ENCODE results near the gene DHX35. TPM values are rescaled to one million over a fixed set of nuclear protein-coding genes. Genes with fewer than 3 reads are reported as not detected.

DHX35 gene
- total RNA-seq, 6 donors from 2014 or later, result 9.6 to 40.9 (median 12.0) TPM

DNA sequence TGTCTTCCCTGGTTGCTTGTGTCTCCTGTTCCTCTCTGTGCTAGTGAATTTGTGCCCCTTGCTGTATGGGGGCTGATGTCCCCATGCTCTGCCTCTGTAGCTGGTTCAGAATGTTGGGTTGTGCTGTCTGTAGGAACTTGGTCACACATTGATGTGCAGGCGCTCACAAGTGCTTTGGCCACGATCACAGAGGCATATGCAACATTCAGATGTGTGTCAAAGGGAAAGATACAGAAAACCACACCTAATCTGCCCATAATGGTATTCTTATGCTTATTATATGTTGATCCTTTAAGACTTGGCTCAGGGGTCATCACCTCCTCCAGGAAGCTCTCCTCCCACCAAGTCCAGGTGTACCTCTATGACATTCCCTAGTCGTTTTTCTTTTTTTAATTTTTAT, 17.1 kb upstream of the DHX35 start:
- Histone ChIP-seq H3K4me1 (no peaks in the 10 kb centered on the region), H3K9me3 (no peaks in the 10 kb centered on the region), H3K27ac (no peak overlapping the region), H3K27me3 (no peaks in the 10 kb centered on the region), H3K36me3 (no peaks in the 10 kb centered on the region), H3K4me3 (no peak overlapping the region)
- DNase-seq, result no peak
- no peak for TF ChIP-seq POLR2AphosphoS5 (IDR thresholded peaks at IDR 0.05)
- TF ChIP-seq, protein P1, sequence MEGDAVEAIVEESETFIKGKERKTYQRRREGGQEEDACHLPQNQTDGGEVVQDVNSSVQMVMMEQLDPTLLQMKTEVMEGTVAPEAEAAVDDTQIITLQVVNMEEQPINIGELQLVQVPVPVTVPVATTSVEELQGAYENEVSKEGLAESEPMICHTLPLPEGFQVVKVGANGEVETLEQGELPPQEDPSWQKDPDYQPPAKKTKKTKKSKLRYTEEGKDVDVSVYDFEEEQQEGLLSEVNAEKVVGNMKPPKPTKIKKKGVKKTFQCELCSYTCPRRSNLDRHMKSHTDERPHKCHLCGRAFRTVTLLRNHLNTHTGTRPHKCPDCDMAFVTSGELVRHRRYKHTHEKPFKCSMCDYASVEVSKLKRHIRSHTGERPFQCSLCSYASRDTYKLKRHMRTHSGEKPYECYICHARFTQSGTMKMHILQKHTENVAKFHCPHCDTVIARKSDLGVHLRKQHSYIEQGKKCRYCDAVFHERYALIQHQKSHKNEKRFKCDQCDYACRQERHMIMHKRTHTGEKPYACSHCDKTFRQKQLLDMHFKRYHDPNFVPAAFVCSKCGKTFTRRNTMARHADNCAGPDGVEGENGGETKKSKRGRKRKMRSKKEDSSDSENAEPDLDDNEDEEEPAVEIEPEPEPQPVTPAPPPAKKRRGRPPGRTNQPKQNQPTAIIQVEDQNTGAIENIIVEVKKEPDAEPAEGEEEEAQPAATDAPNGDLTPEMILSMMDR (IDR thresholded peaks at IDR 0.05), result no peak
- no peak for TF ChIP-seq POLR2A (IDR thresholded peaks at IDR 0.05)
- TF ChIP-seq EP300 (IDR thresholded peaks at IDR 0.05), result no peak
- WGBS, 2 donors, result 80 to 95% methylated on average over 3 of the region's 3 CpGs
- no peak for ATAC-seq (ENCODE audit: low FRiP score in 2 of 2)

DNA sequence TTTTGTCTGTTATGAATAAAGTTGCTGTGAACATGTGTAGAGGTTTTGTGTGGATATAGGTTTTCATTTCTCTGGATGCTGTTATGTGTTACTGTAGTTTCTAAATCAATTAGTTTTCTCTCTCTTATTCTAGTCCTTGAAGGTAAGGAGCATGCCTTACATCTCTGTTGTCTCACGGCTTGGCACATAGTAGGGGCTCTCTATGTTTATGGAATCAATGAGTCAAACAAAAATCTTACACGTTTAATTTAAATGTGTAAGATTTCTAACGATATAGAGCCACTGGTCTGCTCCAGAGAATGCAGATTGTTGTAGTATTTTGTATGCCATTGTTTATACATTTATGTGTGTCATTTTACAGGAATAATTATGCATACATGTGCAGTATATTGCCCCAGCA, 15.3 kb upstream of the DHX35 start:
- H3K27me3 ChIP-seq, result no peaks in the 10 kb centered on the region
- ATAC-seq (ENCODE audit: low FRiP score in 2 of 2) (no peak), DNase-seq (no peak)
- 88 to 94% methylated on average over 3 of the region's 3 CpGs for WGBS, 2 donors
- no peak for TF ChIP-seq POLR2A (IDR thresholded peaks at IDR 0.05)
- TF ChIP-seq POLR2AphosphoS5 (IDR thresholded peaks at IDR 0.05), result no peak
- TF ChIP-seq, protein P1 (IDR thresholded peaks at IDR 0.05), result no peak
- no peak for TF ChIP-seq EP300 (IDR thresholded peaks at IDR 0.05)
- no peaks in the 10 kb centered on the region for H3K4me1 ChIP-seq
- H3K9me3 ChIP-seq, result no peaks in the 10 kb centered on the region
- H3K4me3 ChIP-seq, result no peak overlapping the region
- no peak overlapping the region for H3K27ac ChIP-seq
- H3K36me3 ChIP-seq, result no peaks in the 10 kb centered on the region

DNA sequence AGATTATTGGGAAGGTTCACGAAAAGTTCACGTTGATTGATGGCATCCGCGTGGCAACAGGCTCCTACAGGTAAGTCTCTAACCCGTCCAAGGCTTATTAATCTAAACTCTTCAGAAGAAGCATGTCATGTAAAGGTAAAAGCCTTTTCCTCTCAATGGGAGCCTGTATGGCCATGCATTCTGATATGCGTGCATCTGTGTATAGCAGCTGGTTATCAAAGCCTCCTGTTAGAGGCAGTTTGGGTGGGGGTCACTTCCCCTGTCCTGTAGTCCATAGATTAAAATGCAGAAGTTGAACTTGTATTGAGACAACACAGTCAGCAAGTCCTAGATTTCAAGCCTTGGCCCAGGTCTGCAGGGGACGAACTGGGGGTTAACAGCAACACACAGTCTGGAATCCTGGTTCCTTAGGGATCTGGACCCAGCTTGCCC, 14.2 kb upstream of the DHX35 start:
- Histone ChIP-seq H3K27ac (no peak overlapping the region), H3K4me3 (no peak overlapping the region), H3K4me1 (no peaks in the 10 kb centered on the region), H3K9me3 (no peaks in the 10 kb centered on the region), H3K27me3 (no peaks in the 10 kb centered on the region), H3K36me3 (no peaks in the 10 kb centered on the region)
- WGBS, 2 donors, result 76 to 78% methylated on average over 7 of the region's 7 CpGs
- no peak for DNase-seq
- TF ChIP-seq, protein P1 (IDR thresholded peaks at IDR 0.05), result no peak
- no peak for TF ChIP-seq POLR2AphosphoS5 (IDR thresholded peaks at IDR 0.05)
- no peak for TF ChIP-seq EP300 (IDR thresholded peaks at IDR 0.05)
- TF ChIP-seq POLR2A (IDR thresholded peaks at IDR 0.05), result no peak
- no peak for ATAC-seq (ENCODE audit: low FRiP score in 2 of 2)

DNA sequence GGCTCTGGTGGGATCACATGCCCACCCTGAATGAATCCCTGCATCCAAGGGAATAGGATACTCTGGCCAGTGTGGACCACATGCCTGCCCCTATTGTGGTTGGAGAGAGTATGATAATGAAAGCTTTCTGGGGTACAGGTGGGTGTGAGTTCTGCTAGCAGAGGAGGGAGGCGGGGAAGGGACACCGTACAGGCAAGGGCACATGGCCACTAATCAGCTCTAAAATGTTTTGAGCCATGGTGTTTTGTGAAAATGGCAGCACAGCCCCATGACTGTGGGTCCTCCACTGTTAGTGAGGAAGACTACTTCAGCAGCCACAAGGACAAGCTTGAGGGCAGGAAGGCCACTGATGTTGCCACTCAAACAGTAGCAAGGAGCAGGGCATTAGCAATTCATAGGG, 11.9 kb upstream of the DHX35 start:
- H3K4me3 ChIP-seq, result no peak overlapping the region
- H3K9me3 ChIP-seq, result no peaks in the 10 kb centered on the region
- H3K27me3 ChIP-seq, result no peaks in the 10 kb centered on the region
- H3K4me1 ChIP-seq, result no peaks in the 10 kb centered on the region
- peak in 1 of 2 donors; percentile 46 for ATAC-seq (ENCODE audit: low FRiP score in 2 of 2)
- no peak overlapping the region for H3K27ac ChIP-seq
- TF ChIP-seq, protein P1 (IDR thresholded peaks at IDR 0.05), result no peak
- TF ChIP-seq POLR2A (IDR thresholded peaks at IDR 0.05) (no peak), EP300 (IDR thresholded peaks at IDR 0.05) (no peak), POLR2AphosphoS5 (IDR thresholded peaks at IDR 0.05) (no peak)
- H3K36me3 ChIP-seq, result no peaks in the 10 kb centered on the region
- 70 to 96% methylated on average over 2 of the region's 2 CpGs for WGBS, 2 donors
- no peak for DNase-seq

DNA sequence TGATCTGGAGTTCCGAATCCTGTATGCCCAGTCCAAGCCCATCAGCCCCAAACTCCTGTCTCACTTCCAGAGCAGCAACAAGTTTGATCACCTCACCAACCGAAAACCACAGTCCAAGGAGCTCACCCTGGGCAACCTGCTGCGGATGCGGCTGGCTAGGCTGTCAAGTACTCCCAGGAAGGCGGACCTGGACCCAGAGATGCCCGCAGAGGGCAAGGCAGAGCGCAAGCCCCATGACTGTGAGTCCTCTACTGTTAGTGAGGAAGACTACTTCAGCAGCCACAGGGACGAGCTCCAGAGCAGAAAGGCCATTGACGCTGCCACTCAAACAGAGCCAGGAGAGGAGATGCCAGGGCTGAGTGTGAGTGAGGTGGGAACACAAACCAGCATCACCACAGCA, 10.5 kb upstream of the DHX35 start:
- Histone ChIP-seq H3K9me3 (no peaks in the 10 kb centered on the region), H3K36me3 (no peaks in the 10 kb centered on the region), H3K4me3 (no peak overlapping the region), H3K27ac (no peak overlapping the region), H3K4me1 (no peaks in the 10 kb centered on the region), H3K27me3 (no peaks in the 10 kb centered on the region)
- DNase-seq (peak in 1 of 2 donors; percentile 37), ATAC-seq (ENCODE audit: low FRiP score in 2 of 2) (no peak)
- 96 to 100% methylated on average over 9 of the region's 9 CpGs for WGBS, 2 donors
- TF ChIP-seq, protein P1 (IDR thresholded peaks at IDR 0.05), result no peak
- TF ChIP-seq POLR2A (IDR thresholded peaks at IDR 0.05) (no peak), EP300 (IDR thresholded peaks at IDR 0.05) (no peak), POLR2AphosphoS5 (IDR thresholded peaks at IDR 0.05) (no peak)
